ENCODE measurements around the gene MYH9.
A peak's percentile ranks its signal among the peaks of the same experiment; 100 is the strongest.
"Not testable (repeated sequence)": the region's sequence is repeated elsewhere in the genome, so short reads cannot be mapped to it uniquely, and the experiment has no call there.

MYH9 gene

DNA sequence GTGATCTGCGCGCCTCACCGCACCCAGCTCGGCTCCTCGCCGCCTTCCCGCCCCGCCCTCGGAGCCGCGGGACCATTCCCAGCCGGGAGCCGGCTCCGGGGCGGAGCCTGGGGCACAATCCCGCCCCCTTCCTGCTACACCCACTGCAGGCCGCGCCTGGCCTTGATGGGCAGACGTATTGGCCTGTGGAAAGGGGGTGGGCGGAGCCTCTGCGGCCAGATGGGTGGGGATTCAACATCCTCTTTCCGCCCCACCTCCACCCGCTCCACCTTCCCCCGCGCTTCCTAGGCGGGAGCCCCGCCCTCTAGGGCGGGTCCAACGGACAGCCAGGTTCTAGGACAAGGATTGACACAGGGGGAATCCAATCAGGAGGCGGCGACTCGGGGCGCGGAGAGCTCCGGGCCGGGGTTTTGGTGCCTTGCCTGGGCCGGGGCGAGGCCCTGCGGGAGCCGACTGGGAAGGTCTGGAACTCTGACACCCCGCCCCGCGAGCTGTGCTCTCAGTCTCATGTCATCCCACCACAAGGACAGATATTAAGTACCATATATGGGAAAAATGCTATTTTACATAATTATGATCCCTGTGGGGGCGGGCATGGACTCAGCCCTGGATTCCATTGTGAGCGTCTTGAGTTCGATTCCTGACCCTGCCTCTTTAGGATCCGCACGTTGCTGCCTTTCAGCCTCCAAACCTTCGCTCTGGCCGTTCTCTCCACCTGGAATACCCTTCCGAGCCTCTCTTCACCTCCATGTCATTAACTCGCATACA lies at the start of gene MYH9:
Gene MYH9, minus strand, starts transcription at position 9 of the 768 bp plus-strand sequence. CDS start 38,731 bp downstream, outside the sequence.
- DNase-seq (ENCODE audit: extremely low read depth in 1 of 2, low read depth in 1 of 2), result peak; percentile 96 to 99

DNA sequence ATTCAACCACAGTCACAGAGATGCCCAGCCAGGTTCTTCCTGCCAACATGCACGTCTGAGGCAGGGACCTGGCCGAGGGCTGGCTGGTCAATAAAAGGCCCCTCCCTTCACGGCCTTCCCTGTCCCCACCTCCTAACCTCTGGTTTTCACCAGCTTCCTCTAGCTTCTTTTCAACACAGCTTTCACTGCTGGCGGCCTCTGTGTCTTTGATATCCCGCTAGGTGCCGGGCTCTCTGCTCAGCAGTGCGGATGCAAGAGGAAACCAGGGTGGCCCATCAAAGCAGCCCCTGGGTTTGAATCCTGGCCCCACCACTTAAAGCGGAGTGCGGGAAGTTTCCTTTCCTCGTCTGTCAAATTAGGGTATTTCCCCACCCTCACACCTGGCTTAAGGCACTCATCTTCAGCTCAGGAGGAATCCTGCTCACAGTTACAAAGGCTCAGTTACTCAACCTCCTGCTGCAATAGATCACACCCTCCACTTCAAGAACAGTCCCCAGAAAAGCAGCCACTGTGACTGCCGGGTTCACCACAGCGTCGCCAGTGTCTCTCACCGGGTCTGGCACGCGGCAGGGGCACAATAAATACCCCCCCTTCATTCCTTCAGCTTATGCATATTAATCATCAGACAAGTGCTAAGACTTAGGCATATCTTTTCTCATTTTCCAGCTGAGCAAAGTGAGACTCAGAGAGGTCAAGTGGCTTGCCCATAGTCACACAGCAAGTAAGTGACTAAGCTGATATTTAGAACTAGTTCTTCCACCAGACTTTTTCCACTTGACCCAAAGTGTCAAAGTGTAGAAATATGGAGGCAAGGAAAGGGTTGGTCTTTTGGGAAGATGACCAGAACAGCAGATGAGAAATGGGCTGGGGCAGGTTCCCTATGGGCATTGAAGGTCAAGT lies 48.0 kb upstream of the MYH9 start:
- peak; percentile 35 to 61 for DNase-seq (ENCODE audit: extremely low read depth in 1 of 2, low read depth in 1 of 2)

- DNase-seq (ENCODE audit: extremely low read depth in 1 of 2, low read depth in 1 of 2), result no peak
These were observed 45.8 kb upstream of the MYH9 start for GRCh38 chr22:36433318-36434231.

GRCh38 chr22:36432592-36433317 lies 45.0 kb upstream of the MYH9 start:
- no peak for DNase-seq (ENCODE audit: extremely low read depth in 1 of 2, low read depth in 1 of 2)

DNA sequence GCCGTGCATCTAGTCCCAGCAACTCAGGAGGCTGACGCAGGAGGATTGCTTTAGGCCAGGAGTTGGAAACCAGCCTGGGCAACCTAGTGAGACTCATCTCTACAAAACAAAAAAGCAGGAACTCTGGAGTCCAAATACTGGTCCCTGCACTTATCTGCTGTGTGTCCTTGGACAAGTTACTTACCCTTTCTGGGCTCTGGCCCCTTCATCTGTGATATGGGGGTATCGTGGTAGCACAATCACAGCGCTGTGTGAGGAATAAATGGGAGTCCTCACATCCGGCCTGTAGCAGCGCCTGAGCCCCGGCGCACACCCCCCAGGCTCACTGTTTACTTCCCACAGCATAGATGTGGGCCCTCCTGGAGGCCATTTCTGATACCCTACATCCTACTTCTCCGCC lies 44.2 kb upstream of the MYH9 start:
- no peak for DNase-seq (ENCODE audit: extremely low read depth in 1 of 2, low read depth in 1 of 2)

GRCh38 chr22:36430863-36431262 lies 43.1 kb upstream of the MYH9 start:
- no peak for DNase-seq (ENCODE audit: extremely low read depth in 1 of 2, low read depth in 1 of 2)

DNA sequence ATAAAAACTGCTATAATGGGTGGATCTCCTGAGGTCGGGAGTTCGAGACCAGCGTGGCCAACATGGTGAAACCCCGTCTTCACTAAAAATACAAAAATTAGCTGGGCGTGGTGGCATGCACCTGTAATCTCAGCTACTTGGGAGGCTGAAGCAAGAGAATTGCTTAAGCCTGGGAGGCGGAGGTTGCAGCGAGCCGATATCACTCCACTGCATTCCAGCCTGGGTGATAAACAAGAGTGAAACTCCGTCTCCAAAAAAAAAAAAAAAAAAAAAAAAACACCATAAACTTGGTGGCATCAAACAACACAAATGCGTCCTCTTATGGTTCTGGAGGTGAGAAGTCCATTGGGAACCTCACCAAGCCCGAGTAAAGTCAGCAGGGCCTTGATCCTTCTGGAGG lies 40.2 kb upstream of the MYH9 start:
- DNase-seq (ENCODE audit: extremely low read depth in 1 of 2, low read depth in 1 of 2), result not testable (repeated sequence)

DNA sequence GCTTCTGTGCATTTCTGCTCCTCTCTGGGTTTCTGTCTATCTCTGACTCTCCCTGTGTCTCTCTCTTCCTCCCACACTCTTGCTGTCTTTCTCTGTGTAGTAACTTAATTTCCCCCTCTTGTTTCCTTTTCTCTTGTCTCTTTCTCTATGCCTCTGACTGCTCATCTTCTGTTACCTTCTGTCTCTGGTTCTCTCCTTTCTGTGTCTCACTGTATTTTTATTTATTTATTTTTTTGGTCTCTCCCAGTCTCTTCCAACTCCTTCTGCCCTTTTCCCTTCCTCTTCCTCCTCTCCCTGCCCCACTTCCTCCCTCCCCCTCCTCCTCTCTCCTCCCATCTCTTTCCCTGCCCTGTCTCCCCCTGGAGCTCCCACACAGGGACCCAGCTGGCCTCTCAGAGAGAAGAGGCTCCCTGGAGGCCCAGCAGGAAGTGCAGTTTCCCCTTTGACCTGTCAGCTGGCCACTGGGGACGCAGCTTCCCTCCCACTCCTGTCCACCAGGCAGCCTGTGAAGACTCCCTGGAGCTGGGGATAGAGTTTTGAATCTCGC lies 38.3 kb upstream of the MYH9 start:
- DNase-seq (ENCODE audit: extremely low read depth in 1 of 2, low read depth in 1 of 2), result no peak

GRCh38 chr22:36424901-36425579 lies 37.3 kb upstream of the MYH9 start:
- no peak for DNase-seq (ENCODE audit: extremely low read depth in 1 of 2, low read depth in 1 of 2)

DNA sequence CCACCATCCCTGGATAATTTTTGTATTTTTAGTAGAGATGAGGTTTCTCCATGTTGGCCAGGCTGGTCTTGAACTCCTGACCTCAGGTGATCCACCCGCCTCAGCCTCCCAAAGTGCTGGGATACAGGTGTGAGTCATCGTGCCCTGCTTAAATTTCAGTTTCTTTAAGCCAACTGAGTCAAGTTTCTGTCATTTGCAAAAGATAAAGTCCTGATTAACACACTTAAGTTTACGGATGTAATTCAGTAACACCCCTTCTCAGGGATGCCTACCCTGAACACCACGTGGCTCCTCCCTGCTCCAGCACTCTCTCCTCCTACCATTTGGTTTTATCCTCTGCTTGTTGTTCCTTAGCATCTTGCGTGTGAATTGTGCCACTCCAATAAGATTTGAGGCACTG lies 36.7 kb upstream of the MYH9 start:
- not testable (repeated sequence) for DNase-seq (ENCODE audit: extremely low read depth in 1 of 2, low read depth in 1 of 2)

- DNase-seq (ENCODE audit: extremely low read depth in 1 of 2, low read depth in 1 of 2), result no peak
These were observed 36.0 kb upstream of the MYH9 start for GRCh38 chr22:36423461-36424404.

GRCh38 chr22:36422287-36423014 lies 34.7 kb upstream of the MYH9 start:
- no peak for DNase-seq (ENCODE audit: extremely low read depth in 1 of 2, low read depth in 1 of 2)

DNA sequence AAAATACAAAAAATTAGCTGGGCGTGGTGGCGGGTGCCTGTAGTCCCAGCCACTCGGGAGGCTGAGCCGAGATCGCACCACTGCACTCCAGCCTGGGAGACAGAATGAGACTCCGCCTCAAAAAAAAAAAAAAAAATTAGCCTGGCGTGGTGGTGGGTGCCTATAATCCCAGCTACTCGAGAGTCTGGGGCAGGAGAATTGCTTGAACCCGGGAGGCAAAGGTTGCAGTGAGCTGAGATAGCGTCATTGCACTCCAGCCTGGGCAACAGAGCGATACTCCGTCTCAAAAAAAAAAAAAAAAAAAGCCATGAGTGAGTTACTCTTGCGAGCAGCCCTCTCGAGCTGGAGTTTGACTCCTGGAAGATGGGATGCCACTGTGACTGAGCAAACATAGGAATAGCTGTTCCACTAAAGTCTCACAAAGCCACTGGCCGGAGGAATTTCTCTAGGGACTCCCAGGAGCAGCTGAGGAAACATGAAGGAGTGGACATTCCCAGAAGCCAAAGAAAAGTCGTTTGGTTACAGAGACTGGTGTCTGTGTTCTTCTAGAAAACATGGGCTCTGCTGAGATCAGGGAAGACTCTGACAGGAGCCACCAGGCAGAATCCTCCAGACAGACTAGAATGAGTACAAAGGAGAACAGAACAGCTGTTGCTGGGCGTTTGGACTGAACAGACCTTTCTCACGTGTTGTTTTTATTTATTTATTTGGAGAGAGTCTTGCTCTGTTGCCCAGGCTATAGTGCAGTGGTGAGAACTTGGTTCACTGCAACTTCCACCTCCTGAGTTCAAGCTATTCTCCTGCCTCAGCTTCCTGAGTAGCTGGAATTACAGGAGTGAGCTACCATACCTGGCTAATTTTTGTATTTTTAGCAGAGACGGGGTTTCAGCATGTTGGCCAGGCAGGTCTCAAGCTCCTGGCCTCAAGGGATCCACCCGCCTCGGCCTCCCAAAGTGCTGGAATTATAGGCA lies 32.4 kb upstream of the MYH9 start:
- no peak for DNase-seq (ENCODE audit: extremely low read depth in 1 of 2, low read depth in 1 of 2)

DNA sequence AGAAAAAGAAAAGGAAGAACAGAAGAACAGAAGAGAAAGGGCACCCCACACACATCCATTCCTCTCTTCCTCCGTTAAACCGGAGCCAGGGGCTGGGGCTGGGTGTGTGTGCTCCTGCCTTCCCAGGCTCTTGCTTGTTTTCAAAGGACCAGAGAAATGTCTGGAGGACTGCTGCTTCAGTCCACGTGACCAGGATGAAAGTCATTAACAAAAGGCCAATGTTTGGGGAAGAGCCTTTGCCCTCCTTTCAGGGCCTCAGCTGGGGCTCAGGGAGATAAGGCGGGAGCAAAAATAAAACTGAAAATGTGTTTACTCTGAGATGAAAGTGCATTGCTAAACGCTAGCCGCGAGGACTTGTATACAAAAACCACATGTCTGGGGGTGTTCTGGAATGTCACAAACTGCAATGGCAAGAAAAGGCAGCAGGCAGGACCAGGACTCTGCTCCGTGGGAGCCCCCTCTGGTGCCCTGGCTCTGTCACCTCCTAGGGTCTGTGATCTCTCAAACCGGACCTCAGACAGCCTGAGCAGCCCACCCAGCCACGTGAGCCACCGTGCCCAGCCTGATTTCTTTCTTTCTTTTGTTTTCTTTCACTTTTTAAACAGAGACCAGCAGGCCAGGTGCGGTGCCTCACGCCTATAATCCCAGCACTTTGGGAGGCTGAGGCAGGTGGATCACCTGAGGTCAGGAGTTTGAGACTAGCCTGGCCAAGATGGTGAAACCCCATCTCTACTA lies 31.6 kb upstream of the MYH9 start:
- no peak for DNase-seq (ENCODE audit: extremely low read depth in 1 of 2, low read depth in 1 of 2)

GRCh38 chr22:36417281-36417686 lies 29.5 kb upstream of the MYH9 start:
- no peak for DNase-seq (ENCODE audit: extremely low read depth in 1 of 2, low read depth in 1 of 2)
